MM.1S (cell line): Measurements from ENCODE around the gene GATA5.

Experiments used
- DNase-seq: peaks from one replicate; pipeline ENCODE4 v3.0.0-alpha.2; 2015
- H2AFZ ChIP-seq: fragments of 300-600 bp; sonication (generic); 2 replicates; pipeline ENCODE4 v1.6.0; 2016; ENCODE audit warnings: antibody characterized with exemption, low read length
- H3F3A ChIP-seq: fragments of 300-600 bp; sonication (generic); 2 replicates; pipeline ENCODE4 v1.6.1; 2016; ENCODE audit warnings: mild to moderate bottlenecking, antibody characterized with exemption, low read length, moderate library complexity, mixed read lengths; ENCODE audit not compliant: insufficient read depth
- H3K27ac ChIP-seq: fragments of 300-600 bp; sonication (generic); 2 replicates; pipeline ENCODE4 v1.5.1; 2016; ENCODE audit warnings: mild to moderate bottlenecking, low read length
- H3K27me3 ChIP-seq: fragments of 300-600 bp; sonication (generic); replicated peaks from 2 replicates; pipeline ENCODE4 v1.6.0; 2016; ENCODE audit warnings: low read length; ENCODE audit not compliant: insufficient read depth
- H3K36me3 ChIP-seq: fragments of 300-600 bp; sonication (generic); replicated peaks from 2 replicates; pipeline ENCODE4 v1.6.1; 2016; ENCODE audit warnings: mild to moderate bottlenecking, low read length, mixed read lengths; ENCODE audit not compliant: insufficient read depth
- H3K4me1 ChIP-seq: fragments of 300-600 bp; sonication (generic); 2 replicates; pipeline ENCODE4 v1.6.1; 2016; ENCODE audit warnings: low read length, mixed read lengths
- H3K4me2 ChIP-seq: fragments of 300-600 bp; sonication (generic); 2 replicates; pipeline ENCODE4 v1.6.0; 2016; ENCODE audit warnings: low read depth, low read length
- H3K4me3 ChIP-seq: fragments of 300-600 bp; sonication (generic); 2 replicates; pipeline ENCODE4 v1.5.1; 2016; ENCODE audit warnings: low read length, mixed read lengths
- H3K79me2 ChIP-seq: fragments of 300-600 bp; sonication (generic); 2 replicates; pipeline ENCODE4 v1.6.1; 2016; ENCODE audit warnings: mixed run types, low read length, mixed read lengths
- H3K9ac ChIP-seq: fragments of 300-600 bp; sonication (generic); 2 replicates; pipeline ENCODE4 v1.6.1; 2016; ENCODE audit warnings: low read length, mixed read lengths
- H3K9me2 ChIP-seq: fragments of 300-600 bp; sonication (generic); replicated peaks from 2 replicates; pipeline ENCODE4 v1.6.1; 2016; ENCODE audit warnings: mild to moderate bottlenecking, low read length, mixed read lengths; ENCODE audit not compliant: insufficient read depth
- H3K9me3 ChIP-seq: fragments of 300-600 bp; sonication (generic); replicated peaks from 2 replicates; pipeline ENCODE4 v1.6.1; 2016; ENCODE audit warnings: mild to moderate bottlenecking, low read length, mixed read lengths; ENCODE audit not compliant: insufficient read depth
- H4K20me1 ChIP-seq: fragments of 300-600 bp; sonication (generic); 2 replicates; pipeline ENCODE4 v1.6.1; 2016; ENCODE audit warnings: mild to moderate bottlenecking, low read length, moderate library complexity, mixed read lengths; ENCODE audit not compliant: insufficient read depth
- EZH2 ChIP-seq: fragments of 300-600 bp; sonication (generic); optimal IDR thresholded peaks from 2 replicates; pipeline ENCODE3; 2017; ENCODE audit warnings: low read depth, mild to moderate bottlenecking, antibody characterized with exemption, low read length, mixed read lengths
- EZH2phosphoT487 ChIP-seq: fragments of 300-600 bp; sonication (generic); IDR thresholded peaks from 2 replicates; pipeline ENCODE4 v1.6.1; 2018; ENCODE audit warnings: antibody characterized with exemption, low read length
- TF ChIP-seq, protein P1 (sequence below): fragments of 300-600 bp; sonication (generic); IDR thresholded peaks from 2 replicates; pipeline ENCODE4 v1.5.1; 2016; ENCODE audit warnings: antibody characterized with exemption, low read length, mixed read lengths

GATA5 gene

GRCh38 chr20:62523473-62524203, 47.8 kb upstream of the GATA5 start:
- Histone ChIP-seq H4K20me1 (no peaks in the 10 kb centered on the region), H3K9ac (no peak overlapping the region), H2AFZ (no peak overlapping the region), H3K9me3 (no peaks in the 10 kb centered on the region), H3F3A (no peaks in the 10 kb centered on the region), H3K4me1 (no peaks in the 10 kb centered on the region), H3K27ac (no peak overlapping the region), H3K36me3 (no peaks in the 10 kb centered on the region), H3K27me3 (peaks cover 97% of the 10 kb centered on the region), H3K4me2 (no peak overlapping the region), H3K9me2 (no peaks in the 10 kb centered on the region), H3K4me3 (no peak overlapping the region), H3K79me2 (no peaks in the 10 kb centered on the region)
- no peak for DNase-seq
- TF ChIP-seq, protein P1, sequence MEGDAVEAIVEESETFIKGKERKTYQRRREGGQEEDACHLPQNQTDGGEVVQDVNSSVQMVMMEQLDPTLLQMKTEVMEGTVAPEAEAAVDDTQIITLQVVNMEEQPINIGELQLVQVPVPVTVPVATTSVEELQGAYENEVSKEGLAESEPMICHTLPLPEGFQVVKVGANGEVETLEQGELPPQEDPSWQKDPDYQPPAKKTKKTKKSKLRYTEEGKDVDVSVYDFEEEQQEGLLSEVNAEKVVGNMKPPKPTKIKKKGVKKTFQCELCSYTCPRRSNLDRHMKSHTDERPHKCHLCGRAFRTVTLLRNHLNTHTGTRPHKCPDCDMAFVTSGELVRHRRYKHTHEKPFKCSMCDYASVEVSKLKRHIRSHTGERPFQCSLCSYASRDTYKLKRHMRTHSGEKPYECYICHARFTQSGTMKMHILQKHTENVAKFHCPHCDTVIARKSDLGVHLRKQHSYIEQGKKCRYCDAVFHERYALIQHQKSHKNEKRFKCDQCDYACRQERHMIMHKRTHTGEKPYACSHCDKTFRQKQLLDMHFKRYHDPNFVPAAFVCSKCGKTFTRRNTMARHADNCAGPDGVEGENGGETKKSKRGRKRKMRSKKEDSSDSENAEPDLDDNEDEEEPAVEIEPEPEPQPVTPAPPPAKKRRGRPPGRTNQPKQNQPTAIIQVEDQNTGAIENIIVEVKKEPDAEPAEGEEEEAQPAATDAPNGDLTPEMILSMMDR, result no peak
- TF ChIP-seq EZH2phosphoT487 (no peak), EZH2 (no peak)

DNA sequence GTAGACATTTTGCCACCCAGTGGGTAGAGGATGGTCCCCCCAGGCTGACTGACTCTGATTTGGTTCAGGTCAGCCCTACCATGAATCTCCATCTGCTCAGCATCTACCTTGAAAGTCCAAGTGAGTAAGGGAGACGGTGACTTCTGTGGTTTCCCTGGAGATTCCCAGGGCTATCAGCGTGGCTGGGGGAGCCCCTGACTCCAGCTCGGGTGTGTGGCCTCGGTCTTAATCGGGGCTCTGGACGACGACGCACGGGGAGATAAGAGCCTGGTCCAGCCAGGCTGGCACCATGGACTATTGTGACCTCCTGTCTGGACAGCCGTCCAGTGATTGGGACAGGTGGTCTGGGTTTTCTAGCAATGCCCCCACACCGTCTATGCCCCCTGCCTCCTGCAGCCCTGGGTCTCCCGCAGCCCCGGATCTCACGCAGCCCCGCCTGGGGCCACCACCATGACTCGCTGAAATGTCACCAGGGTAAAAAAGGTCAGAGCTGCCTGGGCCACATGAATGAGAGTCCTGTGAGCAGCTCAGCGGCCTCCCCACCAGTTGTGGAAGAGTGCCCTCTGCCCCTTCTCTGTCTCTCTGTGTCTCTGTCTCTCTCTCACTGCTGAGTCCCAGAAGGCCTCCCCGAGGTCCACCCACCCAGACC, 47.1 kb upstream of the GATA5 start:
- H3K4me3 ChIP-seq, result no peak overlapping the region
- no peaks in the 10 kb centered on the region for H3K9me3 ChIP-seq
- no peaks in the 10 kb centered on the region for H3F3A ChIP-seq
- no peak overlapping the region for H3K9ac ChIP-seq
- no peak overlapping the region for H3K27ac ChIP-seq
- H3K27me3 ChIP-seq, result peaks cover 98% of the 10 kb centered on the region
- H3K4me1 ChIP-seq, result no peaks in the 10 kb centered on the region
- no peak overlapping the region for H3K4me2 ChIP-seq
- H3K36me3 ChIP-seq, result no peaks in the 10 kb centered on the region
- no peaks in the 10 kb centered on the region for H3K79me2 ChIP-seq
- H2AFZ ChIP-seq, result no peak overlapping the region
- no peaks in the 10 kb centered on the region for H3K9me2 ChIP-seq
- H4K20me1 ChIP-seq, result no peaks in the 10 kb centered on the region
- no peak for DNase-seq
- TF ChIP-seq, protein P1, result no peak
- no peak for TF ChIP-seq EZH2
- TF ChIP-seq EZH2phosphoT487, result no peak

- Histone ChIP-seq H3K9ac (no peak overlapping the region), H3K9me3 (no peaks in the 10 kb centered on the region), H3K27ac (no peak overlapping the region), H3K27me3 (peaks cover 94% of the 10 kb centered on the region), H3F3A (no peaks in the 10 kb centered on the region), H3K79me2 (no peaks in the 10 kb centered on the region), H3K4me3 (no peak overlapping the region), H3K36me3 (no peaks in the 10 kb centered on the region), H3K4me1 (no peaks in the 10 kb centered on the region), H2AFZ (no peak overlapping the region), H4K20me1 (no peaks in the 10 kb centered on the region), H3K9me2 (no peaks in the 10 kb centered on the region), H3K4me2 (no peak overlapping the region)
- TF ChIP-seq, protein P1, result no peak
- TF ChIP-seq EZH2phosphoT487 (no peak), EZH2 (no peak)
- no peak for DNase-seq
Measured at GRCh38 chr20:62519826-62520225, 44.0 kb upstream of the GATA5 start.
